NB4 (cell line): ENCODE data around the gene MAN2B2.

ENCODE experiments used
- CTCF ChIP-seq: IDR thresholded peaks from one replicate; pipeline ENCODE4 v1.5.1; 2012; ENCODE audit warnings: low read depth, low read length
- POLR2A ChIP-seq: IDR thresholded peaks from 2 replicates; pipeline ENCODE4 v1.6.1; 2011; ENCODE audit warnings: mild to moderate bottlenecking; ENCODE audit not compliant: insufficient read length; ENCODE audit errors: extremely low read depth

- TF ChIP-seq CTCF (no peak), POLR2A (no peak)
These were observed 5.4 kb downstream of the MAN2B2 start for GRCh38 chr4:6580353-6580752.
